ENCODE results near the gene TCF25.

TCF25 gene

DNA sequence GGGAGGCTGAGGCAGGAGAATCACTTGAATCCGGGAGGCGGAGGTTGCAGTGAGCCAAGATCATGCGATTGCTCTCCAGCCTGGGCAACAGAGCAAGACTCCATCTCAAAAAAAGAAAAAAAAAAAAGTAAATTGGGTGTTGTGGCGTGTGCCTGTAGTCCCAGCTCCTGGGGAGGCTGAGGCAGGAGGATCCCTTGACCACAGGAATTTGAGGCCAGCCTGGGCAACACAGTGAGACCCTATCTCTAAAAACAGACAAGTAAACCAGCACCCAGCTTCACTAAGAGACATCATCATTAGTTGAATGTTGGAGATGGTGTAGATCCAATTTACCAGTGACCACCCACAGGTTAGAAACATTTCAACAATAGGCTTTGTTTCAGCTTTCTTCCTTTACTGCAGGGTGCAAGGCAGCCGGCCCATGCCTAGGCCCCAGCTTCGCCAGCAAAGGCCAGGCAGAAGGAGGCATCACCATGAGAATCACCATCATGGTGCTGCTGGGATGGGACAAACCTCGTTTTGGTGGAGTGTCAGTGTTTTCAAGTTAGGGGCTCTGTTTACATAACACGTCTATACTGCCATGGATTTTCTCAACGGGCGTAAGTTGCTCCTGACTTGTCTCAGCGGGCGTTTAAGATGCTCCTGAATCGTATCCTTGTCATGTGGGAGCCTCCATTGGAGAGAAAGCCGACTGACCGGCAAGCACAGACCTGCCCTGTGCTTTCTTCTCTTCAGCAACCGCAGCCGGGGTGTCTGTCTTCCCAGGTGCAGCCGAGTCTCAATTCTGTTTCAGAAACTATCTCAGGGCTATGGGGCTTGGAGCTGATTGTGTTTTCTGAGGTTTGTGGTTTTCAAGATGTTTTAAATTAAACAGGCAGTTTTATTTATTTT lies 7.3 kb downstream of the TCF25 start:
- DNase-seq, result no peak

DNA sequence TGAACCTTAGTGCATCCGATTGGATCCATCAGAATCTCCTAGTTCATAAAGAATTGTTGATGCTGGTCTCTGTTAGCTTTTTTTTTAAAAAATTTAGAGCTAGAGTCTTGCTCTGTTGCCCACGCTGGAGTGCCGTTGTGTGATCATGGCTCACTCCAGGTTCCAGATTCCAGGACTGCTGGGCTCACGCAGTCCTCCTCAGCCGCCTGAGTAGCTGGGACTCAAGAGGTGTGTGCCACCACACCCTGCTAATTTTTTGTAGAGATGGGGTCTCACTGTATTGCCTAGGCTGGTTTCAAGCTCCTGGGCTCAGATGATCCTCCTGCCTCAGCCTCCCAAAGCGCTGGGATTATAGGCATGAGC lies 8.0 kb downstream of the TCF25 start:
- no peak for DNase-seq

GRCh38 chr16:89883346-89884040 lies 10.1 kb downstream of the TCF25 start:
- no peak for DNase-seq

GRCh38 chr16:89884041-89884421 lies 10.6 kb downstream of the TCF25 start:
- no peak for DNase-seq

DNA sequence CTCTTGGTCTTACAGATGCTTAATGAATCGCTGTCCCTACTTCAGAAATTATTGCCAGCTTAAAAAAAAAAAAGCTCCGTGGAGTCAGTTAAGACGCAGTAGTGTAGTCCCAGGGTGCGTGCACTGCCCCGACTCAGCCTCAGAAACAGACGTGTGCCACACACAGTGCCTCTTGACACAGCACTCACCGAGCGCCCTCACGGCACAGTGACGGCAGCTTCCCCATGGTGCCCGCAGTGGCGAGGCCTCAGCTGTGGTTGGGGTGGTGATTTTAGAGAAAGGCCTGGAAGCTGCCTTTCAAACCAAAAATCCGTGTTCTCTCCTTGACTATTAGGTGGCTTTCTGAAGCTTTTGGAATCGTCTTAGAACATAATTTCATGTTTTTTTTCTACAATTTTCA lies 13.9 kb downstream of the TCF25 start:
- DNase-seq, result no peak

DNA sequence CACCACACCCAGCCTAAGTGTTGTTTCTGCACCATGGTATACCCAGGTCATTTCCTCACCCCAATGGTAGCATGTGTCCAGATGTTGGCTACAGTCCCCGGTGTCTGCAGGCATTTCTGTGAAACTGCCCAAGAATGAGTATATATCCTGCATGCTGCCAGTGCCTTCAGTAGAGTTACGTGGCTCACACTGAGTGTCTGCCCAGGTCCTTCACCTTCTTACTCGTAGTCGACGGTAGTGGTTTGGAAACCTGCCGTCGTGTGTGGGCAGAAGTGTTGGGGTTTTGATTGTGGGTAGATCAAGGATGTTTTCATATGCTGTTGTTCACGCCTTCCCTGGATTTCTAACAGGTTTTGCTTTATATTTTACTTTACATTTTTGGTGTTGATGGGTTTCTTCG lies 16.8 kb downstream of the TCF25 start:
- DNase-seq, result peak; percentile 15 to 35

- DNase-seq, result no peak
Observed at GRCh38 chr16:89890886-89891657, 17.7 kb downstream of the TCF25 start.

- no peak for DNase-seq
Observed at GRCh38 chr16:89892055-89892630, 18.8 kb downstream of the TCF25 start.

- no peak for DNase-seq
Observed at GRCh38 chr16:89892635-89893034, 19.2 kb downstream of the TCF25 start.

DNA sequence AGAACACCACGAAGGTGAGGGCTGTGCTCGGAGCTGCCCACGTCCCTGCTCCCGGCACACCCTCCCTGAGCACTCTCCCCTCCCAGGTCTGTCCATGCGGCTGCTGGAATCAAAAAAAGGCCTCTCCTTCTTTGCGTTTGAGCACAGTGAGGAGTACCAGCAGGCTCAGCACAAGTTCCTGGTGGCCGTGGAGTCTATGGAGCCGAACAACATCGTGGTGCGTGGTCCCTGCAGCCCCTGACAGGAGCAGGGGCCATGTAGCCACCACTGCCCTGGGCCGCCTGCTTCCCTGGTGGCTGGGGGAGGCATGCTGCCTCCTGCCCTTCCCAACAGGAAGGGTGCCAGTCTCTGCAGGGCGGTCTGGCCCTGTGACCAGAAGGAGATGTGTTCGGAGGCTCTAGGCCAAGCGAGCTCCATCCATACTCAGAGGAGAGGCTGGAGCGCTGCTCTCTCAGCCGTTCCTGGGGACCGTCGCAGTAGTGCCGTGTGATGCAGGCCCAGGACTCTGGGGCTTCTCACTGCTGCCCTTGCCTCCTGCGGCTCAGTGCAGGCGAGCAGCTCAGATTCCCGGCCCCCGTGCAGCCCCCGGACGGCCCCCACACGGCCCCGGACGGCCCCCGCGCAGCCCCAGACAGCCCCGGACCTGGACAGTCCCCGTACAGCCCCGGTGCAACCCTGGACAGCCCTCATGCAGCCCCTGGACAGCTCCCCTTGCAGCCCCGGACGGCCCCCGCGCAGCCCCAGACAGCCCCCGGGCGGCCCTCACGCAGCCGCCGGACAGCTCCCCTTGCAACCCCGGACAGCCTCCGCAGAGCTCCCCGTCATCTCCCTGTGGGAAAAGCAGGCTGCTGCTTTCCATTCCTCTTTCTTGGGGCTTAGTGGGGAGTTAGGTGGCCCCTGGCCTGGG lies 20.5 kb downstream of the TCF25 start:
- no peak for DNase-seq

DNA sequence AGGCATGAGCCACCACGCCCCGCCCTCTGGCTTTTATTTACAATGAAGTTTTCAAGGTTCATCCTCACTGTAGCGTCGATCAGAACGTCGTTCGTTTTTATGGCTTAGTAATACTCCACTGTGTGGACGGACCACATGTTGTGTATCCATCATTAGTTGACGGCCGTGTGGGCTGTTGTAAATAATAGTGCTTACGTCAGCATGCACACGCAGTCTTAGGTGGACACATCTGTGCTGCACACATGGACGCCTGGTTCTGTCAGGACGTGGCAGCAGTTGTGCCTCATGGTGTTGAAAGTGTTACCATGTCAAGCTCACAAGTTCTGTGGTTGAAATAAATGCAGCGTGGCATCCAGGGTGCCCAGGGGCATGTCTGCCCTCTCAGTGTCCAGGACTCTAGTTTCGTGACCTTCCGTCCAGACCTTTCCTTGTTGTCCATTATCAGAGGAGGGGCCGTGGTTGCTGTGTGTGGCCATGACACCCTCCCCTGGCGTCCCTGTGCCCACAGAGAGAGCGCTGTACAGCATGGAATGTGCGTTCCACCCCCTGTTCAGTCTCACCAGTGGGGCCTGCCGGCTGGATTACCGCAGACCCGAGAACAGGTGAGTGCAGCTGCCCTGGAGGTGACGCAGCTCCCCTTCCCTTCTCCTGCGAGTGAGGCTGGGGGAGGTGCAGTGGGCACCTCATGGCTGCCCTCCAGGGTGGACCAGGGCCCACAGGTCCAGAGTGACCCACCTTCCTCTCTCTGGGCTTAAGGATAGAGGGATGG lies 22.3 kb downstream of the TCF25 start:
- DNase-seq, result no peak

GRCh38 chr16:89897204-89897603 lies 23.8 kb downstream of the TCF25 start:
- no peak for DNase-seq

DNA sequence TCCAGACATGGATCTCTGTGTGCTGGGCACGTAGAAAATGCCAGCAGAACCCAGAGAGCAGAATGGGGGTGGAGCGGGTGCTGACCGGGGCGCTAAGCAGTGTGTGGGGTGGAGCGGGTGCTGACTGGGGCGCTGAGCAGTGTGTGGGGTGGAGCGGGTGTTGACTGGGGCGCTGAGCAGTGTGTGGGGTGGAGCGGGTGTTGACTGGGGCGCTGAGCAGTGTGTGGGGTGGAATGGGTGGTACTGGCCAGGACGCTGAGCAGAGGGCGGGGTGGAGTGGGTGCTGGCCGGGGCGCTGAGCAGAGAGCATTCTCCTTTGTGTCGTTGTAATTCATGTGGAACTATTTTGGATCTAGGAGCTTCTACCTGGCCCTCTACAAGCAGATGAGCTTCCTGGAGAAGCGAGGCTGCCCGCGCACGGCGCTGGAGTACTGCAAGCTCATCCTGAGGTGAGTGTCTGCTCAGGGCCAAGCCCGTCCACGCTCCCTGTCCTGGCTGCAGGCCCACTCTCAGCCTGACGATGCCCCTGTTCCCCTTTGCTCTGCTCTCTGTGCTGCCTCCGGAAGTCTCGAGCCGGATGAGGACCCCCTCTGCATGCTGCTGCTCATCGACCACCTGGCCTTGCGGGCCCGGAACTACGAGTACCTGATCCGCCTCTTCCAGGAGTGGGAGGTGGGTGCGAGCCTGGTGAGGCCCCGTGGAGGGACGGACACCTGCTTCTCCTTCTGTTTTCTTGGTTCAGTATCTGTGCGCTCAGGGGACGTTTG lies 25.0 kb downstream of the TCF25 start:
- DNase-seq, result no peak

- no peak for DNase-seq
Observed at GRCh38 chr16:89899879-89900481, 26.6 kb downstream of the TCF25 start.

- no peak for DNase-seq
Observed at GRCh38 chr16:89900885-89901284, 27.5 kb downstream of the TCF25 start.

DNA sequence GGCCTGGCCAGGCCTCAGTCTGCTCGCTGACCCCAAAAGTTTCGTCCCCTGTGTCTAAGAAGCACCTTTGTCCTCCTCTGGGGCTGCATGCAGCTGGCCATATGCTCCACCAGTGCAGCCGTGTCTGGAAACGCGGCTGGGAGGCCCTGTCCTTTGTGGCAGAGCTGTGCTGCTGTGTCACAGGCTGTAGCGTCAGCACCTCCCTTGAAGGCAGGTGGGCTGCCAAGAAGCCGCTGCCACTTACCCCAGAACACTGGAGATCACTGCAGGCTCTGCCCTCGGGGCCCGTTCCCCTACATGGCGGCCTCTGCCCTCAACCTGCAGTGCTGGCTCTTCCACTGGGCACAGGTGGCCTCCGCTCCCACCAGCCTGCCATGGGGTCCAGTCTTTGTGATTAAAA lies 29.6 kb downstream of the TCF25 start:
- no peak for DNase-seq

DNA sequence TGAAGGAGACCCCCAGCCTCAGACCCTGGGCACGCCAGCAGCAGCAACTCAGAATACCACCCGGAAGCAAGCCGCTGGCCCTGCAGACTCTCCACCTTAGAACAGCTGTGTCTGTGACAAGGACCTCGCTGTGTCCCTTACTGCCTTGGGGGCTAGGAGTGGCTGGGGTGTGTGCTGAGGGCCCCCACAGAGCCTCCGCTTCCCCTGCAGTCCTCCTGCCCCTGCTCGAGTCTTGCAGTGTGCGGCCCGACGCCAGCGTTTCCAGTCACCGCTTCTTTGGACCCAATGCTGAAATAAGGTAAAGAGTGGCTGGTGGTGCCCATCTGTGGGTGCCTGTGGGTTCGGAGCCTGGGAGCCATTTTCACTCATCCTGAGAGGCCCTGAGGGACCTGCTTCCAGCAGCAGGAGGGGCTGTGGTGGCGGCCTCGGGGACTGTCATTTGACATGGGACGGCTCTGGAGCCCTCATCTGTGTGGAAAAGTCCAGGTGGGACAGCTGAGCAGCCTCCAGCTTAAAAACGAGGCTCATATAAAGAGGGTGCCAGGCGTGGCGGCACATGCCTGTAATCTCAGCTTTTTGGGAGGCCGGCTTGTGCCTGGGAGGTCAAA lies 30.6 kb downstream of the TCF25 start:
- DNase-seq, result no peak

DNA sequence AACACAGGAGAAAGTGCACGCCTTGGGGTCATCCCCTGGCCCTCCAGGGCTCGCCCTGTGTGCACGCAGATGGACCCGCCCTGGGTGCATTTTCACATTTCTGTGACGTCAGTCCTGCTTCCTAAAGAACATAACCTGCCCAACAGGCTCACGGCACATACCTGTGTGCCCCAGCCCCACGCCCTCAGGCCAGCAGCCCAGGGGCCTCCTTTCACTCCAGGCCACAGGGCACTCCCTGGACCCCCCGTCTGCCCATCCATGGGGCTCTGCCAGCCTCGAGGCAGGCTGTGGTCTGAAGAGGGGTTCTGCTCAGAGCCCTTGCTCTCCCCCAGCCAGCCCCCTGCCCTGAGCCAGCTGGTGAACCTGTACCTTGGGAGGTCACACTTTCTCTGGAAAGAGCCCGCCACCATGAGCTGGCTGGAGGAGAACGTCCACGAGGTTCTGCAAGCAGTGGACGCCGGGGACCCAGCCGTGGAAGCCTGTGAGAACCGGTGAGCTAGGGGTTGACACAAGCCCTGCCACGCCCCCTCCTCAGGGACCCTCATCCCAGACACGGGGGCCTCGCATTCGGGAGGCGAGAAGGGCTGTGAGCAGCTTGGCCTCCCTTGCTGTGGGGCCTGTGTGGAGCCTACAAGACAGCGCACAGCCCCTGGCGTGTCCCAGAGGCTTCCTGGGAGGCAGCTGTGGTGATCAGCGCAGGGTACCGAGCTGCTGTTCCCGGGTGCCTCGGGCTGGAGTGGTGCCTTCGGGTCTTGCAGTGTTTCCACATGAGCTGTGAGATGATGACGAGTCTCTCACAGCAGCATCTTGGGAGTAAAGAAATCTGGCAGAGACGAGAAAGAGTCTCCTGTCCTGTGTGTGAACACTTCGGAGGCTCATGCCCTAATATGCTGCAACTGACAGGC lies 31.5 kb downstream of the TCF25 start:
- DNase-seq, result no peak

All from stimulated activated CD4-positive, alpha-beta T cell treated with anti-CD3 and anti-CD28 coated beads, Interleukin-2, amount 100 ng/mL, for 48 hours (primary cell).